ENCODE results near the gene DDN.

DDN gene

DNA sequence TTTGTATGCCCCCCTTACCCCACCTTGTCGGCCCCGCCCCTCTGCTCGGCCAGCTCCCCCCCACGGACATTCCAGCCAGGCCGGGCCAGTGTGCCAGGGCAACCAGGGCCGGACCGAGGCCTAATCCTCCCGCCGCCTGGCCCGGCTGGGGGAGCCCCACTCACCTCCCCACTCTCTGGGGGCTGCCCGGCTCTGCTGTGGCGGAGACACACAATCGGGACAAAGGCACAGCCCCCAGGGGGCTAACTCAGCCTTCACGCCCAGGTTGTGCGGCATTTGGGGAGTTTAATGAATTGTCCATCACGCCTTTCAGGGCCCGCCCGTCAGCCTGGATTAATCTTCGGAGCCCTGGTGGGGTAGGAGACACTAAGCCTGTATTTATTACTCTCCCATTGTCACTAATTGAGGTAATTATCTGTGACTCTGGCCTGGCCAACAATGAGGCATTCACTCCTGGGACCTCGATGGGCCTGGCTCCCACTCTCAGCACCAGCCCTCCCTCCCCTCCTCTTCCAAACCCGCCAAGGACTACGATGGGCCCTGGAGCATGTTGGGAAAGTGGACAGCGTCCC, 12.4 kb downstream of the DDN start:
- TF ChIP-seq, protein P1, sequence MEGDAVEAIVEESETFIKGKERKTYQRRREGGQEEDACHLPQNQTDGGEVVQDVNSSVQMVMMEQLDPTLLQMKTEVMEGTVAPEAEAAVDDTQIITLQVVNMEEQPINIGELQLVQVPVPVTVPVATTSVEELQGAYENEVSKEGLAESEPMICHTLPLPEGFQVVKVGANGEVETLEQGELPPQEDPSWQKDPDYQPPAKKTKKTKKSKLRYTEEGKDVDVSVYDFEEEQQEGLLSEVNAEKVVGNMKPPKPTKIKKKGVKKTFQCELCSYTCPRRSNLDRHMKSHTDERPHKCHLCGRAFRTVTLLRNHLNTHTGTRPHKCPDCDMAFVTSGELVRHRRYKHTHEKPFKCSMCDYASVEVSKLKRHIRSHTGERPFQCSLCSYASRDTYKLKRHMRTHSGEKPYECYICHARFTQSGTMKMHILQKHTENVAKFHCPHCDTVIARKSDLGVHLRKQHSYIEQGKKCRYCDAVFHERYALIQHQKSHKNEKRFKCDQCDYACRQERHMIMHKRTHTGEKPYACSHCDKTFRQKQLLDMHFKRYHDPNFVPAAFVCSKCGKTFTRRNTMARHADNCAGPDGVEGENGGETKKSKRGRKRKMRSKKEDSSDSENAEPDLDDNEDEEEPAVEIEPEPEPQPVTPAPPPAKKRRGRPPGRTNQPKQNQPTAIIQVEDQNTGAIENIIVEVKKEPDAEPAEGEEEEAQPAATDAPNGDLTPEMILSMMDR (conservative IDR thresholded peaks at IDR 0.05) = no peak
- TF ChIP-seq ZFX (IDR thresholded peaks at IDR 0.05) = no peak
- no peak overlapping the region for H3K27ac ChIP-seq

DNA sequence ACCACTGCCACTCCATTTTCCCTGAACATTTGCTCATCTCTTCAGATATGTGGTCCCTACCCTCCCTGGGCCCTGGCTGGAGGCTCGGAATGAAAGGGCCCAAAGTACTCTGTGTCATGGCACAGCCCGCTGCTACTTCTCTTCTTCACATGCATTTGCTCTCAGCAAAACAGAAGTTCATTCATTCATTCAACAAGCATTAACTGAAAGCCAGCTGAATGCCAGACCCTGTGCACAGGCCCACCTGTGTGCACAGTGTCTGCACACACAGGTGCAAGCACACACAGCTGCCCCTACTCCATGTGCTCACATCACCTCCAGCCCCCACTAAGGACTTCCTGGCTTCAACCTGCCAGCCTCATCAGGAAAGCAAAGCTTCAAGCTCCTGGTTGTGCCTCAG, 13.3 kb downstream of the DDN start:
- no peak overlapping the region for H3K27ac ChIP-seq
- TF ChIP-seq, protein P1 (conservative IDR thresholded peaks at IDR 0.05) = no peak
- TF ChIP-seq ZFX (IDR thresholded peaks at IDR 0.05) = no peak

DNA sequence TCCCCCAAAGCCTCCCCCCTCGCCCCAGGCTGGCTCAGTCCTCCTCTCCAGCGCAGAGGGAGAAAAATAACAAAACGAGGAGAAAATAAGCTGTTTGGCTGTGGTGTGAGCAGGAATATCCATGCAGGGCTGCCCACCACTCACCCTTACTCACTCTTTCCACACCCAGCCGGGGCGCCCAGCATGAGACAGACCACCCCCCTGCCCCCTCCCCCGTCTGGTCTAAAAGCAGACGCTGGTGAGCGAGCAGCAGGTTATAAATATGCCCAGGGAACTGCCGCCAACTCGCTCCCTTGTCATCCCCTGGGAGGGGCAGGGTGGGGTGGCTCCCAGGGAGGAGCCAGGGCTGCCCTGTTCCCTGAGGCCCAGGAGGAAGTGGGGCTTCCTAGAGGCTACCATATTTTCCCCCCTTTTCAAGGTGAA, 13.7 kb downstream of the DDN start:
- no peak overlapping the region for H3K27ac ChIP-seq
- TF ChIP-seq ZFX (IDR thresholded peaks at IDR 0.05) = no peak
- TF ChIP-seq, protein P1 (conservative IDR thresholded peaks at IDR 0.05) = no peak

DNA sequence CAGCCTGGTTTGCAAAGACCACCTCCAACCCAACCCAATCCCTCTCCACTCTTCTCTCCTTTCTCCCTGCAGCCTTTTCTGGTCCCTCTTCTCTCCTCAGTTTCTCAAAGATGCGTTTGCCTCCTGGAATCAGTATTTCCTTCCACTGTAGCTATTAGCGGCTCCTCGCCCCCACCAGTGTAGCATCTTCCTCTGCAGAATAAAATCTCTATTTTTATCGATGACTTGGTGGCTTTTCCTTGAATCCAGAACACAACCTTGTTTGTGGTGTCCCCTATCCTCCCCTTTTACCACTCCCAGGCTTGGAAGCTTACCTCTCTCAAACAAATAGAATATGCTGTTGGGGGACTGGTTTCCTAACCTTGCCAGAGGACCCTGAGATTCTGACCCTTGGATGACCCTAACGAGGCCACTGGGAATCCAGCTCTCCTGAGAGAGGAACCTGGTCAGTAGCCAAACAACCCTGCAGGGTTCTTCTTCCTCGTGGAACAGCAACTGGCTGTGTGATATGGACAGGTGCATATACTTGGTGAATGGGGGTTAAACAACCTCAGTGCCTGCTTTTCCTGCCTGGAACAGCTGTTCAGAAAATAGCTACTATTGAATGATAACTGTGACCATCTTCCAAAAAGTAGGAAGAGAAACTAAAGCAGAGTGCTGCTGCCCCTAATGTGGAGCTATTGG, 16.6 kb downstream of the DDN start:
- no peak overlapping the region for H3K27ac ChIP-seq
- TF ChIP-seq, protein P1 (conservative IDR thresholded peaks at IDR 0.05) = no peak

DNA sequence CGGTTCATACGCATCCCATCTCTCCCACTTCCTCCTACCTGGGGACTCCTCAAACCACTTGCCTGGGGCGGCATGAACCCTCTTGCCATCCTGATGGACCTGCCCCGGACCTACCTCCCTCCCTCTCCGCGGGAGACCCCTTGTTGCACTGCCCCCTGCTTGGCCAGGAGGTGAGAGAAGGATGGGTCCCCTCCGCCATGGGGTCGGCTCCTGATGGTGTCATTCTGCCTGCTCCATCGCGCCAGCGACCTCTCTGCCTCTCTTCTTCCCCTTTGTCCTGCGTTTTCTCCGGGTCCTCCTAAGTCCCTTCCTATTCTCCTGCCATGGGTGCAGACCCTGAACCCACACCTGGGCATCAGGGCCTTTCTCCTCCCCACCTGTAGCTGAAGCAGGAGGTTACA, 17.4 kb downstream of the DDN start:
- no peak for TF ChIP-seq ZFX (IDR thresholded peaks at IDR 0.05)
- TF ChIP-seq, protein P1 (conservative IDR thresholded peaks at IDR 0.05) = no peak
- H3K27ac ChIP-seq = no peak overlapping the region

DNA sequence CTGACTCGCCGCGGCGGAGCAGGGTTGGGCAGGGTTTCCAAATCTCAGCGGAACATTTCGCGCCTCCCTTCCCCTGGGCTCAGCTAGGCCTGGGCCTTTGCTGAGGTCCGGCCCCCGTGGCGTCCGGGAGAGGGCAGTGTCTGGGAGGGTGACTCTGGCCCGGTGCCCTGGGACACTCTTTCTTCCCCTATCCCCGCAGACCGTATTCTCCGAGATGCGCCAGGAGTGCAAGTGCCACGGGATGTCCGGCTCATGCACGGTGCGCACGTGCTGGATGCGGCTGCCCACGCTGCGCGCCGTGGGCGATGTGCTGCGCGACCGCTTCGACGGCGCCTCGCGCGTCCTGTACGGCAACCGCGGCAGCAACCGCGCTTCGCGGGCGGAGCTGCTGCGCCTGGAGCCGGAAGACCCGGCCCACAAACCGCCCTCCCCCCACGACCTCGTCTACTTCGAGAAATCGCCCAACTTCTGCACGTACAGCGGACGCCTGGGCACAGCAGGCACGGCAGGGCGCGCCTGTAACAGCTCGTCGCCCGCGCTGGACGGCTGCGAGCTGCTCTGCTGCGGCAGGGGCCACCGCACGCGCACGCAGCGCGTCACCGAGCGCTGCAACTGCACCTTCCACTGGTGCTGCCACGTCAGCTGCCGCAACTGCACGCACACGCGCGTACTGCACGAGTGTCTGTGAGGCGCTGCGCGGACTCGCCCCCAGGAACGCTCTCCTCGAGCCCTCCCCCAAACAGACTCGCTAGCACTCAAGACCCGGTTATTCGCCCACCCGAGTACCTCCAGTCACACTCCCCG, 18.0 kb downstream of the DDN start:
- no peak overlapping the region for H3K27ac ChIP-seq
- TF ChIP-seq, protein P1 (conservative IDR thresholded peaks at IDR 0.05) = peak; percentile 32
- no peak for TF ChIP-seq ZFX (IDR thresholded peaks at IDR 0.05)

DNA sequence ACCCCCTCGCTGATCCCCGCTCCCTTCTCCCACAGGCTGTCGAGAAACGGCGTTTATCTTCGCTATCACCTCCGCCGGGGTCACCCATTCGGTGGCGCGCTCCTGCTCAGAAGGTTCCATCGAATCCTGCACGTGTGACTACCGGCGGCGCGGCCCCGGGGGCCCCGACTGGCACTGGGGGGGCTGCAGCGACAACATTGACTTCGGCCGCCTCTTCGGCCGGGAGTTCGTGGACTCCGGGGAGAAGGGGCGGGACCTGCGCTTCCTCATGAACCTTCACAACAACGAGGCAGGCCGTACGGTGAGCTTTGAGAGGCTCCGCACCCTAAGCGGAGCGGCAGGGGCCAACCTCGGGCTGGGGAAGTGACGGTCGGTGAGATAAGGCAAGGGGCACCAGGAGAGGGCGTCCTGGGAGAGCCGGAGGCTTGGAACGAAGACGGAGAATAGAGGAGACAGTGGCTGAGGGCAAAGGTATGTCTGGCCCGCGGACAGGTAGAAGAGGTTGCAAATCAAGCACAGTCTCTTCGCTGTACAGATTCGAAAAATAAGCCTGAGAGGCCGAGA, 18.7 kb downstream of the DDN start:
- TF ChIP-seq, protein P1 (conservative IDR thresholded peaks at IDR 0.05) = peak; percentile 35
- TF ChIP-seq ZFX (IDR thresholded peaks at IDR 0.05) = no peak

More for the DNA sequence above, 18.7 kb downstream of the DDN start:
- no peak overlapping the region for H3K27ac ChIP-seq
